ENCODE measurements around the gene TPT1.

- TF ChIP-seq EZH2phosphoT487 (IDR thresholded peaks at IDR 0.05; ENCODE audit: low read depth) (no peak), CTCF (IDR thresholded peaks at IDR 0.05; ENCODE audit: low read depth, low read length) (no peak)
Observed at GRCh38 chr13:45332036-45332830, 8.8 kb downstream of the TPT1 start.

Data from OCI-LY3 (cell line).